GM20431 (cell line): ENCODE results near the gene EEF1AKMT3.

Experiments
- in situ Hi-C: fragments of 300-500 bp; cut with MseI, MboI; formaldehyde crosslinking; loops from one replicate; pipeline ENCODE4 v1.15.0; 2020; ENCODE audit warnings: low sequenced_read_pairs; ENCODE audit not compliant: unreplicated experiment

Gene EEF1AKMT3

DNA sequence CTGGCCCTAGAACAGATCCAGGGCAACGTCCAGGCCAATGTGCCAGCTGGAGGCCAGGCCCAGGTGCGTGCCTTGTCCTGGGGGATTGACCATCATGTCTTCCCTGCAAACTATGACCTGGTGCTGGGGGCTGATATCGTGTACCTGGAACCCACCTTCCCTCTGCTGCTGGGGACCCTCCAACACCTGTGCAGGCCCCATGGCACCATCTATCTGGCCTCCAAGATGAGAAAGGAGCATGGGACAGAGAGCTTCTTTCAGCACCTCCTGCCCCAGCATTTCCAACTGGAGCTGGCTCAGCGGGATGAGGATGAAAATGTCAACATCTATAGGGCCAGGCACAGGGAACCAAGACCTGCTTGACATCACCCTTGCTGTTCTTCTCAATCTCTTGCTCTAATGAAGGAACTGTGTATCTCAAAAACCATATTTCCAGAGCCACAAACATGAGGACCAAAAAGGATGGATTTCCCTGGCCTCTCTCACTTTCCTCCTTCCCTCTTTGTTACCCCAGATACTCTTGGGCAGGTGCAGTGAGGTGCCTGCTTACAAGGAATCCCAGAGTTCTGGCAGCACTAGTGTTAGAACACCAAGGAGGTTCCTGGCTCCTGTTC is 8.0 kb downstream of the EEF1AKMT3 start:
- in situ Hi-C loops, result no loop called here

- in situ Hi-C loops, result no loop called here
These were observed 8.8 kb downstream of the EEF1AKMT3 start for GRCh38 chr12:57781244-57781643.

- in situ Hi-C loops, result no loop called here
These were observed 9.4 kb downstream of the EEF1AKMT3 start for GRCh38 chr12:57781801-57782200.

GRCh38 chr12:57782243-57782607 is 9.8 kb downstream of the EEF1AKMT3 start:
- in situ Hi-C loops, result no loop called here

GRCh38 chr12:57782608-57783465 is 10.4 kb downstream of the EEF1AKMT3 start, which contains the start of gene TSFM:
Gene TSFM, plus strand, starts transcription at chr12:57782787. Its CDS starts 15 bp downstream, at chr12:57782802.
- in situ Hi-C loops, result no loop called here

GRCh38 chr12:57783466-57783801 is 11.0 kb downstream of the EEF1AKMT3 start:
- in situ Hi-C loops, result no loop called here

- in situ Hi-C loops, result no loop called here
These were observed 11.4 kb downstream of the EEF1AKMT3 start for GRCh38 chr12:57783861-57784260.

DNA sequence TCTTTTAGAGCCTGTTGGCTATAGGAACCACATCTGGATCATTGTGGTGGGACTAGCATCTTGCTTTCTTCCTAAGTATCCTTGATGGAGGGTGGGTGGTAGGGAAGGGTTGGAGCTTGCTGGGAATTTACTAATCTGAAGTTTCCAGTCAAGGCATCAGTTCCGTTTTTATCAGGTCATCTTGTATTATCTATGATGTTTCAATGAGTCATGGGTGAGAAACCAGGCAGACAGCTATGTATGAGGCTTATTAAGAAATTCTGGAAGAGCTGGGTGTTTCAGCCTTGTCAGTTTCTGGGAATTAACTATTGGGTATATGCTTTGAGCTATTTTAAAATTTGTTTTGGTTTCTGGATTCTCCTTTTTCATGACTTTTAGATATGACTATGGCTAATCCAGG is 21.5 kb downstream of the EEF1AKMT3 start:
- in situ Hi-C loops, result no loop called here

DNA sequence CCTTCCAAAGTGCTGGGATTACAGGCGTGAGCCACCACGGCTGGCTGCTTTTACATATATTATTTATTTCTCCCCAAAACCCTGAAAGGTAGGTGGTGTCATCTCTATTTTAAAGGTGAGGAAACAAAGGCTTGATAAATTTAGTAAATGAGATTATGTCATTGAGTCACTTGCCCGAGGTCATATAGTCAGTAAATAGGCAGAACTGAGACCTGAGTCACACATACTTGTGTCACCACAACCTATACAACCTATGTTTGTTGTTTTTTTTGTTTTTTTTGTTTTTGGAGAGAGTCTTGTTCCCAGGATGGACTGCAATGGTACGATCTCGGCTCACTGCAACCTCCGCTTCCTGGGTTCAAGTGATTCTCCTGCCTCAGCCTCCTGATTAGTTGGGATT is 22.9 kb downstream of the EEF1AKMT3 start:
- in situ Hi-C loops, result no loop called here

GRCh38 chr12:57796996-57797395 is 24.6 kb downstream of the EEF1AKMT3 start:
- in situ Hi-C loops, result no loop called here

GRCh38 chr12:57797933-57798332 is 25.5 kb downstream of the EEF1AKMT3 start:
- in situ Hi-C loops, result no loop called here

GRCh38 chr12:57800965-57801364 is 28.6 kb downstream of the EEF1AKMT3 start:
- in situ Hi-C loops, result no loop called here

- in situ Hi-C loops, result no loop called here
These were observed 30.2 kb downstream of the EEF1AKMT3 start for GRCh38 chr12:57802607-57803006.

DNA sequence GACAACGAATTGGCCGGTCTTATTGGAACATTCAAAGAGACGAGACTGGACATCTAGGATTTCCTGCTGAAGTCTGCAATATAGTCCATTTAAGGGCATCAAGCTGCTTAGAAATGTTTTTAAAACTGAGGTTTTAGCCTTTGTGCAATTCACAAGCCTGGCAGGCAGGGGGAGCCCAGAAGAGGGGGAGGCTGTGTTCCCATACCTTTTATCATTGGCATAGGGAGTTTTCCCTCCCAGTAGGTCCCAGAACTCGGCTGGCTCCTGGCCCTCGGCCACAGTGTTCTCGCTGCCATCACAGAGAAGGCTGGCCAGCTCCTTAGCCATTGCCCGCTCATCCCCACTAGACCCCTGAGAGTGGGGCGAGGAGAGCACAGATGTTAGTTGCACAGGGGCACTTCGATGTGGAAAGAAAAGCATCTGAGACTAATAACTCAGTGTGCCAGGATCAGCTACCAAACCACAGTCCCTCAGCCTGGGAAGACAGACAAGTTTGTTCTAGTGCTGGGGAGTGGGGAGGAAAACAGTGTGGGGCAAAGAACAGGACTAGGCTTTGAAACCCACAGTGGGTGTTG is 31.0 kb downstream of the EEF1AKMT3 start:
- in situ Hi-C loops, result no loop called here

DNA sequence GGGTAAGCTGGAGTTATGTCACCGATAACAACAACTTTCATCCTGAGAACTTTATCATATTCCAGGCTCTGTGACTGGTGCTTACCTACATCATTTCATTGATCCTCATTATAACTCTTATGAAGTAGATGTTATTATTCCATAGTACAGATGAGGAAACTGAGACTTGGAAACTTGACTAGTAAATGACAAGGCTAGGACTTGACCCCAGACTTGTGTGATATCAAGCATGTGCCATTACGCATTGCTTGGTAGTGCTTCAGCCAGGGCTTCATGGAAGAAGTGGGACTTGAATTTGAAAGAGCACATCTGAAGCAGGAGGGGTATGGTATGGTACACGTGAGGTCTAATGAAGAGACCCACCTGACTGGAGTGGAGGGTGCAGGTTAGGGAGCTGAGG is 34.3 kb downstream of the EEF1AKMT3 start:
- in situ Hi-C loops, result no loop called here

- in situ Hi-C loops, result no loop called here
These were observed 34.9 kb downstream of the EEF1AKMT3 start for GRCh38 chr12:57807285-57807684.

DNA sequence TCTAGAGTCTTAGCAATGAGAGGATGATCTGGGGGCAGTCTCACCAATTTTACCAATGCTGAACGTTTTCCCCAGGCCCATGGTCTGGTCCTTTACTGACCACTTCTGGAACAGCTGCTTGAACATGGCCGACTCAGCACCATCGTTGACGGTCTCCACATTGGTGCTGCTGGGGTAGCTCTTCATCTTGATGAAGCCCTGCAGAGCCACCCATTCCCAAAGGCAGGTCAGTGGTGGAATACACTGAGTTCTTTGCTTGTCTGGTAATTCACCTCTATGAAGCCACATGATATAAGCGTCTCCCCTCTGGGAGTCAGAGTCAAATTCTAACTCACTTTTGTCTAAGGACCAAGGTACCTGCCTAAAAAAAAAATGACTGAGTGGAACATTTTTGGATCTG is 35.9 kb downstream of the EEF1AKMT3 start:
- in situ Hi-C loops, result no loop called here

DNA sequence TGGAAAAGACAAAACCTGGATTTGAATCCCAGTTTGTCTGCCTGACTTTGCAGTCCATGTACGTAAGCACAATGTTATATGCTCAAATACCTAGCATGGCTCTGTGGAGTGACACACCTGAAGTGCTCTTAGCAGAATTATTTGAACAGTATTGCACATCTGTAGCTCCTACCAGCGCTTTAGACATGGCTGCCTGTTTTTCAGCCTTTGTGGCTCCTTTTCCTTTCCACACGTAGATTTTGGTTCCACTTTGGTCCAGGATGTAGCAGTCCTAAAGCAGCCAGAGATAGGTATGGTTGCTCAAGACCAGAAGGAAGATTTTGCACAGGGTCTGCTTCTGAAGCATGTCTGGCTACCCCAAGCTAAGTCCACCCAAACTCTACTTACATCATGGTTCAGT is 37.0 kb downstream of the EEF1AKMT3 start:
- in situ Hi-C loops, result no loop called here

DNA sequence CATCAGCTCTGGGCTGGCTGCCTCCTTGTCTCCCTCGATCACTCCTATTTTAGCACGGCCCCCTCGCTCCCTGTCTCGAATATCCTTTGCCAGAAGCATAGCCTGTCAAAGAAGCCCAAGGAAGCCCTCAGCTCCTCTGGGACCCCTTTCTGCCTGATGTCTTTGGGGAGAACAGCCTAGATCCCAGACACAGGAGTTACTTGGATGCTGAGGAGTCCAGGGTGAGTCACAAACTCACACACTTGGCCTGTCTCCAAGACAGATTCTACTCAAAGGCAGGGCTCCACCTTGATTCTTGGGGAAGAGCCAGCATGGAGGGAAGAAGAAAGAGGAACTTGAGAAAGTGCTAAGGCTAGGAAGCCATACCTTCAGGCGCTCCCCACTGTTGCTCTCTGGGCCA is 38.0 kb downstream of the EEF1AKMT3 start:
- in situ Hi-C loops, result no loop called here

DNA sequence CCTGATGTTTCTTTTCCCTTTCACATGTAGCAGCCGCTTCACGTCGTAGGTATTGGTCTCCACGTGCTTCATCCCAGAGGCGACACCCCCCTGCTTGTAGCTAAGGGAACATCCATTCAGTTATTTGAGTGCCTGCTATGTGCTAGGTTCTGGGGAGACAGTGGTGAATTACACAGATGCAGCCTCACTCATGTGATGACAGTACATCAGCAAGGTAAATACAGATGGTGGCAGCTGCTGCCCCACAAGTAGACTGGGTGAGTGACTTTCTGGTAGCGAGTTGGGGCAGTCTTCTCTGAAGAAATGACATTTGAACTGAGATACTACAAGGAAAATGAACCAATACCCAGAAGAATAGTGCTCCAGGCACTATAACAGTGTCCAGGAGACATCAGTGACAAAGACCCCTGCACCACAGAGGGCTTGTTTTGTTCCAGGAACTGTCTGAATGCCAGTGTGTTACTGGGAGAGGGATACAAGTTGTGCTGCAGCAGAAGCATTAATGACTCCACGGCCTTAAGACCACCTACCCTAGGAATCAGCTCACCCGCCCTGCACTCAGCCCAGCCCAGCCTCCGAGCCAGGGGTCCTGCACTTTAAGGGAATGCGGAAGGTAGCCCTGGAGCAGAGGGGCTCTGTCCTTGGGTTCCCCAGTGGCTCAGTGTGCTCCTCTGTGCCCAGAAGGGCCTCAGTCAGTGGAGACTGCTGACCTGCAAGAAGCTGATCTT is 38.8 kb downstream of the EEF1AKMT3 start:
- in situ Hi-C loops, result no loop called here
